NB4 (cell line): ENCODE data around the gene HPCAL1.

ENCODE experiments used
- CTCF ChIP-seq: IDR thresholded peaks from one replicate; pipeline ENCODE4 v1.5.1; 2012; ENCODE audit warnings: low read depth, low read length
- MAX ChIP-seq: IDR thresholded peaks from 2 replicates; pipeline ENCODE4 v1.6.1; 2011; ENCODE audit warnings: low read depth, low read length
- POLR2A ChIP-seq: IDR thresholded peaks from 2 replicates; pipeline ENCODE4 v1.6.1; 2011; ENCODE audit warnings: mild to moderate bottlenecking; ENCODE audit not compliant: insufficient read length; ENCODE audit errors: extremely low read depth

GRCh38 chr2:10454505-10454904 lies 151.8 kb downstream of the HPCAL1 start:
- no peak for TF ChIP-seq CTCF
- TF ChIP-seq POLR2A, result no peak
- TF ChIP-seq MAX, result no peak
